Spleen (tissue), 11 donors: ENCODE measurements around the gene APOL2. TPM values are rescaled to one million over a fixed set of nuclear protein-coding genes. Genes with fewer than 3 reads are reported as not detected.
A peak's percentile ranks its signal among the peaks of the same experiment; 100 is the strongest.
"Not testable (repeated sequence)": the region's sequence is repeated elsewhere in the genome, so short reads cannot be mapped to it uniquely, and the experiment has no call there.

Experiments
- DNase-seq: peaks from one replicate; pipeline ENCODE4 v3.0.0-alpha.2; 2020
- H3K27ac ChIP-seq, 8 donors: fragments of 200-600 bp; sonication (generic) in 7 of 8; 1 replicate in 4 of 8; 2 replicates in 4 of 8; pipeline versions ENCODE4 v1.5.0 to v1.8.0; 2016 to 2021; ENCODE audit warnings: inconsistent platforms in 4 of 8, mild to moderate bottlenecking in 4 of 8, moderate library complexity in 1 of 8
- H3K27me3 ChIP-seq, 7 donors: fragments of 200-600 bp; sonication (generic) in 6 of 7; replicated peaks in 1 of 7; 1 replicate in 4 of 7; 2 replicates in 3 of 7; pipeline versions ENCODE4 v1.5.0 to v1.8.0; 2016 to 2021; ENCODE audit warnings: inconsistent platforms in 3 of 7, mild to moderate bottlenecking in 1 of 7
- H3K36me3 ChIP-seq, 6 donors: fragments of 200-600 bp; sonication (generic) in 5 of 6; 1 replicate in 4 of 6; 2 replicates in 2 of 6; pipeline versions ENCODE4 v1.5.0 to v1.8.0; 2016 to 2021; ENCODE audit warnings: inconsistent platforms in 2 of 6
- H3K4me1 ChIP-seq, 6 donors: fragments of 200-600 bp; sonication (generic) in 5 of 6; 1 replicate in 3 of 6; 2 replicates in 3 of 6; pipeline versions ENCODE4 v1.5.0 to v1.8.0; 2016 to 2021; ENCODE audit warnings: inconsistent platforms in 3 of 6
- H3K4me3 ChIP-seq, 8 donors: fragments of 200-600 bp; sonication (generic) in 7 of 8; 1 replicate in 4 of 8; 2 replicates in 4 of 8; pipeline versions ENCODE4 v1.5.0 to v1.8.0; 2016 to 2021; ENCODE audit warnings: inconsistent platforms in 4 of 8, mild to moderate bottlenecking in 4 of 8, moderate library complexity in 2 of 8
- H3K9me3 ChIP-seq, 8 donors: fragments of 200-600 bp; sonication (generic) in 7 of 8; 1 replicate in 4 of 8; 2 replicates in 4 of 8; pipeline versions ENCODE4 v1.5.0 to v1.8.0; 2016 to 2021; ENCODE audit warnings: inconsistent platforms in 4 of 8
- CTCF ChIP-seq, 11 experiments: fragments of 200-600 bp in 7 of 11; fragments of 450-650 bp in 4 of 11; sonication (generic) in 4 of 11; IDR thresholded peaks in 8 of 11; conservative IDR thresholded peaks in 3 of 11; 1 replicate in 7 of 11; 2 replicates in 4 of 11; pipeline versions ENCODE4 v1.4.0 to v1.8.0; 2016 to 2021; ENCODE audit warnings: antibody characterized with exemption in 11 of 11, inconsistent platforms in 4 of 11, mild to moderate bottlenecking in 1 of 11
- POLR2A ChIP-seq, 3 donors: fragments of 450-650 bp; IDR thresholded peaks; one replicate each; pipeline ENCODE4 v1.5.1; 2017; ENCODE audit warnings: antibody characterized with exemption in 3 of 3, mild to moderate bottlenecking in 1 of 3
- POLR2AphosphoS5 ChIP-seq, 3 donors: sonication (generic); formaldehyde crosslinking; IDR thresholded peaks; one replicate each; pipeline ENCODE4 v1.5.1; 2017; ENCODE audit warnings: antibody characterized with exemption in 3 of 3
- WGBS, 5 donors: extraction: QIAGEN DNeasy Blood & Tissue Kit in 3 of 5; methylation state at CpG; one replicate each; pipeline versions ENCODE4 v1.1.5 to v1.1.7; 2013 to 2018; 5-methylcytosine and 5-hydroxymethylcytosine counted together
- intact Hi-C: fragments of 100-400 bp; cut with DNase I; formaldehyde crosslinking; loops from one replicate; pipeline ENCODE4 v1.15.0; 2023; ENCODE audit warnings: low total_unique reads
- polyA plus RNA-seq, 3 donors: library from polyadenylated mRNA; stranded (reverse); fragments of 200-250 nt; gene quantifications; one replicate each; pipeline ENCODE4 v1.2.1, GENCODE V29; 2013
- total RNA-seq, 7 donors: library from RNA; depleted of rRNA in 3 of 7; stranded (reverse); fragments of >200 nt in 3 of 7; fragmentation: NEBNext Ultra II Directional in 4 of 7; extraction: Animal tissue kit (Norgen Biotek cat#: 25700) in 4 of 7; gene quantifications; one replicate each; pipeline versions ENCODE4 v1.1.0 to v1.2.1, GENCODE V29; 2016 to 2021
- donor health status: healthy with polysubstance abuse.
- donor health status: DM: no; HTN: no; CAD: no; lungs with moderate emphysema.
- donor health status: DM: no; HTN: no; CAD: no.
- donor health status: Bipolar disorder and iron deficiency.
- donor health status: healthy.
- donor health status: DM: no; HTN: no; CAD: no.
- donor health status: DM: yes; HTN: yes; CAD: no.

Gene APOL2
- total and polyA plus RNA-seq, 10 donors = 16.0 to 77.2 (median 57.2) TPM

- peaks cover under 1 to 23% (median 17%) of the 10 kb centered on the region in 6 donors for H3K4me1 ChIP-seq
- WGBS, 5 donors = 26 to 58% (median 41%) methylated on average over 5 to 13 of the region's 13 CpGs
- H3K27ac ChIP-seq = peak within 1 kb of the TSS in 3 of 8 donors; percentile 8 to 58 (median 34)
- peak within 1 kb of the TSS in 1 of 8 donors; percentile 7 for H3K4me3 ChIP-seq
- no peak for DNase-seq
- intact Hi-C loops = no loop called here
- H3K9me3 ChIP-seq = no peaks in the 10 kb centered on the region
- TF ChIP-seq CTCF (IDR thresholded peaks at IDR 0.05 in 8 of 11, conservative IDR thresholded peaks at IDR 0.05 in 3 of 11) (no peak), POLR2AphosphoS5 (IDR thresholded peaks at IDR 0.05) (peak in 1 of 3 donors; percentile 24)
- no peaks in the 10 kb centered on the region for H3K27me3 ChIP-seq
- H3K36me3 ChIP-seq = no peaks in the 10 kb centered on the region
Measured at GRCh38 chr22:36201630-36202319, 37.6 kb downstream of the APOL2 start, which contains the start of gene APOL4. Gene APOL4 (minus strand): TSS chr22:36201809. CDS start chr22:36201734, 75 bp downstream.

GRCh38 chr22:36201025-36201424 lies 38.3 kb downstream of the APOL2 start:
- intact Hi-C loops = not testable (repeated sequence)
- H3K4me3 ChIP-seq = peak overlapping the region in 1 of 8 donors; percentile 7
- 63 to 94% (median 79%) methylated on average over 1 of the region's 5 CpGs; no CpG with 5 or more reads in 1 of the 5 donors for WGBS, 5 donors

GRCh38 chr22:36199001-36199551 lies 40.3 kb downstream of the APOL2 start:
- intact Hi-C loops = loop anchor here (10.0 kb wide), 1 partner anchor 76 kb away; no protein-coding TSS in a partner anchor
- DNase-seq = no peak
- no peak overlapping the region for H3K4me3 ChIP-seq
- no peaks in the 10 kb centered on the region for H3K27me3 ChIP-seq
- H3K27ac ChIP-seq = no peak overlapping the region
- TF ChIP-seq POLR2AphosphoS5 (IDR thresholded peaks at IDR 0.05) (no peak), CTCF (IDR thresholded peaks at IDR 0.05 in 8 of 11, conservative IDR thresholded peaks at IDR 0.05 in 3 of 11) (no peak)
- H3K4me1 ChIP-seq = peaks cover 5 to 37% (median 27%) of the 10 kb centered on the region in 6 donors
- H3K9me3 ChIP-seq = no peaks in the 10 kb centered on the region
- 56 to 73% (median 59%) methylated on average over 4 to 5 of the region's 5 CpGs for WGBS, 5 donors
- H3K36me3 ChIP-seq = no peaks in the 10 kb centered on the region

More at GRCh38 chr22:36201025-36201424, 38.3 kb downstream of the APOL2 start:
- not testable (repeated sequence) for H3K27me3 ChIP-seq, H3K9me3 ChIP-seq, H3K36me3 ChIP-seq, DNase-seq
- peaks cover 5 to 30% (median 23%) of the 10 kb centered on the region in 6 donors for H3K4me1 ChIP-seq
- H3K27ac ChIP-seq = peak overlapping the region in 2 of 8 donors; percentile 34 to 58

GRCh38 chr22:36198536-36198935 lies 40.8 kb downstream of the APOL2 start:
- H3K4me1 ChIP-seq = peaks cover 5 to 37% (median 27%) of the 10 kb centered on the region in 6 donors
- H3K4me3 ChIP-seq = no peak overlapping the region
- DNase-seq = no peak
- peak overlapping the region in 1 of 8 donors; percentile 44 for H3K27ac ChIP-seq
- TF ChIP-seq CTCF (IDR thresholded peaks at IDR 0.05 in 8 of 11, conservative IDR thresholded peaks at IDR 0.05 in 3 of 11) (no peak), POLR2AphosphoS5 (IDR thresholded peaks at IDR 0.05) (no peak), POLR2A (IDR thresholded peaks at IDR 0.05) (no peak)
- H3K36me3 ChIP-seq = no peaks in the 10 kb centered on the region
- 84 to 92% (median 87%) methylated on average over 3 of the region's 3 CpGs for WGBS, 5 donors
- H3K9me3 ChIP-seq = no peaks in the 10 kb centered on the region
- intact Hi-C loops = loop anchor here (10.0 kb wide), 1 partner anchor 76 kb away; no protein-coding TSS in a partner anchor
- H3K27me3 ChIP-seq = no peaks in the 10 kb centered on the region
